DLD1 (cell line): ENCODE data around the gene WDR76.
"Not testable (repeated sequence)": the region's sequence is repeated elsewhere in the genome, so short reads cannot be mapped to it uniquely, and the experiment has no call there.

Experiments
- in situ Hi-C: cut with HindIII; loops from 2 replicates; pipeline ENCODE4 v1.10.0; 2017; ENCODE audit warnings: low sequenced_read_pairs

The WDR76 gene

DNA sequence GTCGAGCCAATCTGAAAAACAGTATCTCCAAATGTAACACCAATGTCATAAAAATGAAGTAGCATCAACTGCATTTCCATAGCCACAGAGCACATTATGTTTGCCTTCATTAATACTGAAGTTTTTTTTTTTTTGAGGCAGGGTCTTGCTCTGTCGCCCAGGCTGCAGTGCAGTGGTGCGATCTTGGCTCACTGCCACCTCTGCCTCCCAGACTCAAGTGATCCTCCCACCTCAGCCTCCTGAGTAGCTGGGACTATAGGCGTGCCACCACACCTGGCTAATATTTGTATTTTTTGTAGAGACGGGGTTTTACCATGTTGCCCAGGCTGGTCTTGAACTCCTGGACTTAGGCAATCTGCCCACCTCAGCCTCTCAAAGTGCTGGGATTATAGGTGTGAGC, 11.7 kb upstream of the WDR76 start:
- in situ Hi-C loops, result not testable (repeated sequence)

DNA sequence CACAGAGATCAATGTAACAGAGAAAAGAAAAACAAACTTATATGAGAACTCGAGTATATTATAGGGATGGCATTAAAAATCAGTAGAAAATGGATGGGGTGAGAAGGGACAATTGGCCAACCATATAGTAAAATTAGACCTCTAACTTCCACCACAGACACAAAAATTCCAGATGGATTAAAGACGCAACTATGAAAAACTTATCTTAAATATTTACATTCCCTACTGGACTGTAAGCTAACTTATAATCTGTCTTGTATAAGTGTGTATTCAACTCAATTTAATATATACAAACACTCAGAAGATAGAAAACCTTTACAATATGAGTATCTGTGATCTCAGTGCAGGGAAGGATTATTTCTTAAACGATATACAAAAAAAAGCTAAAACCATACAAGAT, 5.3 kb upstream of the WDR76 start:
- in situ Hi-C loops, result no loop called here

DNA sequence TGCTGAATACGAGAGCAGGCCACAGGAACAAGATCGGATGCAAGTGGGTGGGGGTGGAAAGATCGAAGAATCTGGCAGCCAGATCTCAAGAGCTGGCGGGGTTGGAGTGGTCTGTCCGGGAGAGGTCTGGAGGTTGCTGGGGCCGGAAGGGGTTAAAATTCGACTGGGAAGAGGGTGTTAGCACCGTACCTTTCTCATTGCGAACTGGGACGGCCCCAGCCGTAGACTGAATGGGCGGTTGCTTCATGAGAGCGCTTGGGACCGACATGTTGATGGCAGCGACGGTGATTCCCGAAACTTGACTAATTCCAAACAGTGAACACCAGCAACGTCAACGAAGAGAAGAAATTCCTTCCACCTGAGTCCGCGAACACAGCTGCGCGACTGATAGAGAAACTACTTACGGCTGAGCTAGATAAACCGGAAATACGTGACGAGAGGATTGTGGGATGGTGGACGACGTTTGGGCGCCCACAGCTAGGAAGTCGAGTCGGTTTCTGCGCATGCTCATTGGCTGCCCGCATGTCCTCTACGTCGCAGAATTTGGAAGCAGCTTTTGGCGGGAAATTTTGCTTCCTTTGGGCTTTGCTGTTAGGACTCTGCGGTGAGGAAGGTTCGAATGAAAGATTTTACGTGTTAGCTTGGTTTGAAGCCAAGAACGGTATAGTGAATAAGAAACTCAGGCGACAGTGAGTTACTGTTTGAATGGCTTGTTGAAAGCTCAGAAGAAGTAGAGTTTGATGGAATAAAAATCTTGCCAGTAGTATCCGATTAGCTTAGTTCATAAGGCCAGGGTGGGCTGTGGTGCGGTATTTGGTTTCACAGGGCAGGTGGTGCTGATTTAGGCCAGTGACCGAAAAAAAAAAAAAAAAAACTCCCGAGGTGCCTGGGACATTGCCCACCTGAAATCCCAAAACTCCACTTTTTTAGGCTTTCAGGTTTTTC, 2.2 kb upstream of the WDR76 start, which contains the start of gene MFAP1:
MFAP1 (minus strand) TSS at position 389 of the 945 bp plus-strand sequence; CDS start at position 268, 121 bp downstream.
- in situ Hi-C loops, result no loop called here

DNA sequence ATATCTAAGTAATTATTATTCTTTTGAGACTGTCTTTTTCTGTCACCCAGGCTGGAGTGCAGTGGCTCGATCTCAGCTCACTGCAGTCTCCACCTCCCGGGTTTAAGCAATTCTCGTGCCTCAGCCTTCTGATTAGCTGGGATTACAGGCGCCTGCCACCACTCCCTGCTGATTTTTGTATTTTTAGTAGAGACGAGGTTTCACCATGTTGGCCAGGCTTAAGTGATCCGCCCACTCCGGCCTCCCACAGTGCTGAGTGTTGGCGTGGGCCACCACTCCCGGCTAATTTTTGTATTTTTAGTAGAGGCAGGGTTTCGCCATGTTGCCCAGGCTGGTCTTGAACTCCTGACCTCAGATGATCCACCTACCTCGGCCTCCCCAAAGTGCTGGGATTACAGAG, 1.5 kb upstream of the WDR76 start:
- in situ Hi-C loops, result not testable (repeated sequence)

DNA sequence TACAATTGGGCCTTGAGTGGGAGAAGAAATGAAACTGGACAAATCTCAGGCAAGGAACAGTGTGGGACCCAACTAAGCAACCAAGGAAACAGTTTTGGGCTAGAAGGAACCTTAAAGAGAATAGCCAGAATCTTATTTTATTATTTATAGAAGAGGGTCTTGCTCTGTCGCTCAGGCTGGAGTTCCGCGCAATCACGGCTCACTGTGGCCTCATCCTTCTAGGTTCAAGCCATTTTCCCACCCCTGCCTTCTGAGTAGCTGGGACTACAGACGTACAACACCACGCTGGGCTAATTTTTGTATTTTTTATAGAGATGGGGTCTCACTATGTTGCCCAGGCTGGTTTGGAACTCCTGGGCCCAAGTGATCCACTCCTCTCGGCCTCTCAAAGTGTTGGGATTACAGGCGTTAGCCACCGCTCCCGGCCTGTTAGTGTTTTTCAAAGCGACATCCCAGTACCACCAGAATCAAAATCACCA, 734 bp upstream of the WDR76 start:
- in situ Hi-C loops, result no loop called here

DNA sequence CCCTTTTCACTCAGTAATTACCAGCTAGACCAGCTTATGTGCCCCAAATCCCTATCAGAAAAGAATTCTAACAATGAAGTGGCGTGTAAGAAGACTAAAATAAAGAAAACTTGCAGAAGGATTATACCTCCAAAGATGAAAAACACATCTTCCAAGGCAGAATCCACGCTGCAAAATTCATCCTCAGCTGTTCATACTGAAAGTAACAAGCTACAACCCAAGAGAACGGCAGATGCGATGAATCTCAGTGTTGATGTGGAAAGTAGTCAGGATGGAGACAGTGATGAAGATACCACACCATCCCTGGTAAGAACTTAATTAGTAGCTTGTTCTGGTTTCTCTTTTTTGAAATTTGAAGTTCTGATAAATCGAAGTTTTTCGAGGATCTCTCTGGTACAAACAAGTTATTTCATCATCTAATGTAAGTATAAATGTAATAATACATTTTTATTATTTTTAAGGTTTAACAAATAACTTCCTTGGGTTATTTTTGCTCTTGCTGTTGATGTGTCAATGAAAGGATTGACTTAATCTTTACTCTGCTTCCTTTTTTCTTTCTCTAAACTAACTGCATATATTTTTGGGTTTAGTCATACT, 1.4 kb downstream of the WDR76 start:
- in situ Hi-C loops, result no loop called here

DNA sequence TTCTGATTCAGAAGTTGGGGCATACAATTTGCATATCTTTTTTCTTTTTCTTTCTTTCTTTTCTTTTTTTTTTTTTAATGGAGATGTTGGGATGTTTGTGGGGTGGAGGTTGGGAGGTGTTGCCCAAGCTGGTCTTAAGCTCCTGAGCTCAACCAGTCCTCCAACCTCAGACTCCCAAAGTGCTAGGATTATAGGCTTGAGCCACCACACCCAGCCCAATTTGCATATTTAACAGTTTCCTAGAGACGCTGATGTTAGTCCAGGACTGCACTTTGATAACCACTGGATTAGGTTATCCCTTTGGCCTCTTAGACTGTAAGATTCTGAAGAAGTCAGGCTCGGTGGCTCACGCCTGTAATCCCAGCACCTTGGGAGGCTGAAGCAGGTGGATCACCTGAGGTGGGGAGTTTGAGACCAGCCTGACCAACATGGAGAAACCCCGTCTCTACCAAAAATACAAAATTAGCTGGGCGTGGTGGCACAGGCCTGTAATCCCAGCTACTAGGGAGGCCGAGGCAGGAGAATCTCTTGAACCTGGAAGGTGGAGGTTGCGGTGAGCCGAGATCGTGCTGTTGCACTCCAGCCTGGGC, 3.2 kb downstream of the WDR76 start:
- in situ Hi-C loops, result not testable (repeated sequence)

DNA sequence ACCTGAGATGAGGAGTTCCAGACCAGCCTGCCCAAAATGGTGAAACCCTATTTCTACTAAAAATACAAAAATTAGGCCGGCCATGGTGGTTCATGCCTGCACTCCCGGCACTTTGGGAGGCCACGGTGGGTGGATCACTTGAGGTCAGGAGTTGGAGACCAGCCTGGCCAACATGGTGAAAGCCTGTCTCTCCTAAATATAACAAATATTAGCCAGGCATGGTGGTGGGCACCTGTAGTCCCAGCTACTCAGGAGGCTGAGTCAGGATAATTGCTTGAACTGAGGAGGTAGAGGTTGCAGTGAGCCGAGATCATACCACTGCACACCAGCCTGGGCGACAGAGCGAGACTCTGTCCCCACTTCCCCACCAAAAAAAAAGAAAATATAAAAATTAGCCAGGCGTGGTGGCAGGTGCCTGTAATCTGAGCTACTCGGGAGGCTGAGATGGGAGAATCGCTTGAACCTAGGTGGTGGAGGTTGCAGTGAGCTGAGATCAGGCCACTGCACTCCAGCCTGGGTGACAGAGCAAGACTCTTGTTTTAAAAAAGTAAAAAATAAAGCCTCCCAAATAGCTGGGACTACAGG, 4.0 kb downstream of the WDR76 start:
- in situ Hi-C loops, result not testable (repeated sequence)

DNA sequence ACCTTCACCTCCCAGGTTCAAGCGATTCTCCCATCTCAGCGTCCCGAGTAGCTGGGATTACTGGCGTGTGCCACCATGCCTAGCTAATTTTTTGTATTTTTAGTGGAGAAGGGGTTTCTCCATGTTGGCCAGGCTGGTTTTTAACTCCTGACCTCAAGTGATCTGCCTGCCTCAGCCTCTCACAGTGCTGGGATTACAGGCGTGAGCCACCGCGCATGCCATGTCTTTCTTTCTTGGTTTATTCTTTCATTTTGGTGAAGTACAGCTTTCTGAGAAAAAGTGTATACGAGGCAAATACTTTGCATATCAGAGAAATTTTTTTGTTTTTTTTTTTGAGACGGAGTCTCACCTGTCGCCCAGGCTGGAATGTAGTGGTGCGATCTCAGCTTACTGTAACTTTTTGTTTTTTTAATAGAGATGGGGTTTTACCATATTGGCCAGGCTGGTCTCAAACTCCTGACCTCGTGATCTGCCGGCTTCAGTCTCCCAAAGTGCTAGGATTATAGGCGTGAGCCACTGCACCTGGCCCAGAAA, 4.8 kb downstream of the WDR76 start:
- in situ Hi-C loops, result not testable (repeated sequence)

DNA sequence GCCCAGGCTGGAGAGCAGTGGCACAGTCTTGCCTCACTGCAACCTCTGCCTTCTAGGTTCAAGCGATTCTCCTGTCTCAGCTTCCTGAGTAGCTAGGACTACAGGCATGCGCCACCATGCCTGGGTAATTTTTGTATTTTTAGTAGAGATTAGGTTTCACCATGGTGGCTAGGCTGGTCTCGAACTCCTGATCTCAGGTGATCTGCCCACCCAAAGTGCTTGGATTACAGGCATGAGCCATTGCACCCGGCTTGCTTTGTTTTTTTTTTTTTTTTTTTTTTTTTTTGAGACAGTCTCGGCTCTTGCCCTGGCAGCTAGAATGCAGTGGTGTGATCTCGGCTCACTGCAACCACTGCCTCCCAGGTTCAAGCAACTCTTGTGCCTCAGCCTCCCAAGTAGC, 5.7 kb downstream of the WDR76 start:
- in situ Hi-C loops, result not testable (repeated sequence)

DNA sequence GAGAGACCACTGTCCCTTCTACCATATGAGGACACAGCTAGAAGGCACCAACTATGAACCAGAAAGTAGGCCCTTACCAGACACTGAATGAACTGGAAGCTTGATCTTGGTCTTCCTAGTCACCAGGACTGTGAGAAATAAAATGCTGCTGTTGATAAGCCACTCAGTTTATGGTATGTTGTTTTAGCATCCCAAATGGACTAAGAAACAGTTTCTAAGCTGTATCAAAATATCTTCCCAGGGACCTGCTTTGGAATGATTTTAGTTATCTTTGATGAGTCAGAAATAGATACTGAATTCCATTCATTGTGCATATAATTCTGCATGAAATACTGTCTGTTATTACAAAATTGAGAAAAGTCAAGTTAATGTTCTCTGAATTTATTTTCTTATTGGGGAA, 18.6 kb downstream of the WDR76 start:
- in situ Hi-C loops, result no loop called here

DNA sequence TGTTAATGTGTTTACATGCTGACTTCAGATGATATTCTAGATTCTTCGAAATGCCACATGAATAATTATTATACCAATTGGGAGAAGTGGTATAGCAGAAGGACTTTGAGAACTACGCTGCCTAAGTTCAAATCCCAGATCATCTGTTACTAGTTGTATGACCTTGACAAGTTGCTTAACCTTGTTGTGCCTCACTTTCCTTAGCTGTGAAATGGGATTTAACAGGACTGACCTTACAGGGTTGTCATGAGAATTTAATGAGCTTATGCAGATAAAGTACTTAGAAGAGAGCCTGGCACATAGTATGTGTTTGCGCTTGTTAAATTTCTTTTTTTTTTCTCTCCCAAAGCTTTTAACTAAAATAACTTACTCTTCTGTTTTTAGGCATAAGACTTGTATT, 24.4 kb downstream of the WDR76 start:
- in situ Hi-C loops, result no loop called here

DNA sequence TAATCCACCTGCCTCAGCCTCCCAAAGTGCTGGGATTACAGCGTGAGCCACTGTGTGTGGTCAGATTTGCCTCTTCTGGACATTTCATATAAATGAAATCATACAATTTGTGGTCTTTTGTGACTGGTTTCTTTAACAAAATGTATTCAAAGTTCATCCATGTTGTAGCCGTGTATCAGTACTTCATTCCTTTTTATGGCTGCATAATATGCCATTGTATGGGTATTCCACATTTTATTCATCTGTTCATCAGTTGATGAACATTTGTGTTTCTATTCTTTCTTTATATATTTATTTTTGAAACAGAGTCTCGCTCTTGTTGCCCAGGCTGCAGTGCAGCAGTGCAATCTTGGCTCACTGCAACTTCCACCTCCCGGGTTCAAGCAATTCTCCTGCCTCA, 25.8 kb downstream of the WDR76 start:
- in situ Hi-C loops, result no loop called here

DNA sequence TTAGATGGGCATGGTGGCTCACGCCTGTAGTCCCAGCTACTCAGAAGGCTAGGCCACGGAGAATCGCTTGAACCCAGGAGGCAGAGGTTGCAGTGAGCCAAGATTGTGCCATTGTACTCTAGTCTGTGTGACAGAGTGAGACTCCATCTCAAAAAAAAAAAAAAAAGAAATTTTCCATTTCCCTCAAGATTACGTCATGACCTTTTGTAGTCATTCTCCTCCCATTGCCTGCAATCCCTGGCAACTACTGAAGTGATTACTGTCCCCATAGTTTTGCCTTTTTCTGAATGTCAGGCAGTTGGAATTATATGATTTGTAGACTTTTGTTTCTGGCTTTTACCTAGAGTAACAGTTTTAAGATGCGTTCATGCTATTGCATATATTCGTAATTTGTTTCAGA, 28.0 kb downstream of the WDR76 start:
- in situ Hi-C loops, result no loop called here

DNA sequence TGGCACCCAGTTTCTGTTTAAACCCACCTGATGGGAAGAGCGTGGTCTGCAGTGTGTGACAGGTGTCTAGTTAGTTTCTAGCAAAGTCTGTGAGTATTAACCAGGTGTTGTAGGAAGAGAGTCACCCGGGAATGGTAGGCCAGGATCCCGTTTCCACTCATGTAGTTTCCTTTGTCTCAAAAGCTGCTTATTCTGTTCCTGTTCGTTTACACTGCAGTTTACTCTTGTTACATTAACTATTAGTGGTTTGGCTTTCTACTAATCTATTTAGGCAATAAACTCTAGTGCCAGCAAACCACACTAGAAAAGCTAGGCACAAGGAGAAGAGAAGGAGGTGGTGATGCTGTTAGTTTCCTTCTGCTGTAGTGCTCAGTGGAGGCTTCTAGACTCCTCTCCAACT, 32.7 kb downstream of the WDR76 start:
- in situ Hi-C loops, result no loop called here

DNA sequence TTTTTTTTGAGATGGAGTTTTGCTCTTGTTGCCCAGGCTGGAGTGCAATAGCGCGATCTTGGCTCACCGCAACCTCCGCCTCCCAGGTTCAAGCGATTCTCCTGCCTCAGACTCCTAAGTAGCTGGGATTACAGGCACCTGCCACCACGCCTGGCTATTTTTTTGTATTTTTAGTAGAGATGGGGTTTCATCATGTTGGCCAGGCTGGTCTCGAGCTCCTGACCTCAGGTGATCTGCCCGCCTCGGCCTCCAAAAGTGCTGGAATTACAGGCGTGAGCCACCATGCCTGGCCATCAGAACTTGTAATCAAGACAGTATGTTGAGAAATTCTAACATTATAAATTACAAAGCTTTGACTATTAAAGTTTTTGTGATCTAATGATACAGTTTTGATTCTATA, 39.8 kb downstream of the WDR76 start:
- in situ Hi-C loops, result not testable (repeated sequence)

DNA sequence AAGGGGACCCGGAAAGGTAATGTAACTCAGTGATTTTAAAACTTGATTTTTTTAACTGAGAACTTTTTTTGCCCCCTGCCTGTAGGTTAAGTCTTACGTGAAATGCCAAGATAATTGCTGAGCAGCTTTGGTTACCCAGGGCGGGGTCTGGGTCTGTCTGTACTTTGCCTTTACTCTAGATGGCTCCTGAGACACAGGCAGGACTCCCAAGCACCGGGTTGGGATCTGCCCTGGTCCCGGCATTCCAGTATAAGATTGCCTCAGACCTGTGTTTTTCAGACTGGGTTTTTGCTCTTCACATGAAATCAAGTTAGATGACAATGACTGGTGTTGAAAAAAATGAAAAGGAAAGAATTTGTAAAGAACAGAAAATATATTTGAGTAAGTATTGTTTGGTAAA, 40.3 kb downstream of the WDR76 start:
- in situ Hi-C loops, result no loop called here

DNA sequence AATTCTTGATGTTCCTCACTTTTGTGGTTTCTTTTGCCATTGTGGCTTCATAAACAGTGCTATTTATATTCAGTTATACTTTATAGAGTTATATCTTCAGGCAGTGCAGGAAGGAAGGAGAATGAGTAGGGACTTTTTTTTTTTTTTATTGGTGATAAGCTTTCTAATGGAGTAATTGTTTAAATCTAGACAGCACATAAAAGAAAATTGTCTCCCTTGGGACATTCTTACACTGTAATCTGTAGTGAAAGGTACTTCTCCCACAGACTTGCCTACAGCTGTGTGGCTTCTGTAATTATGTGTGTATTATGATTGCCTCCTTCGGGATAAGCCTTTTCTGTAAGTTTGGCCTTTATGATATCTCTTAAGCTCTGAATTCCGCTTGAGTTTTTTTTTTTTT, 41.6 kb downstream of the WDR76 start:
- in situ Hi-C loops, result no loop called here

DNA sequence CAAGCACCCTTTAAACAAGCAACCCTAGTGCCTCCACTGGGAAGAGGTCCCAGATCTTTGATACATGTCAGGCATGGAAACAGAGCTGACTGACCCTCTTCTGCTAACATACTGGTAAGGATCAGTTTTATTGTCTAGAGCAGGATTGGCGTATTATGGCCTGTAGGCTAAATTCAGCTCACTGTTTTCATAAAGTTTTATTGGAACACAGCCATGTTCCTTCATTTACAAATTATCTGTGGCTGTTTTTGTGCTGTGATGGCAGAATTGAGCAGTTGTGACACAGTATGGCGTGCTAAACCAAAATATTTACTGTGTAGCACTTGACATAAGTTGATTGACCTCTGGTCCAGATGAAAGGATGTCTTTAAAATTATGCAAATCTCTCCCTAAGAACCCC, 45.0 kb downstream of the WDR76 start:
- in situ Hi-C loops, result no loop called here

DNA sequence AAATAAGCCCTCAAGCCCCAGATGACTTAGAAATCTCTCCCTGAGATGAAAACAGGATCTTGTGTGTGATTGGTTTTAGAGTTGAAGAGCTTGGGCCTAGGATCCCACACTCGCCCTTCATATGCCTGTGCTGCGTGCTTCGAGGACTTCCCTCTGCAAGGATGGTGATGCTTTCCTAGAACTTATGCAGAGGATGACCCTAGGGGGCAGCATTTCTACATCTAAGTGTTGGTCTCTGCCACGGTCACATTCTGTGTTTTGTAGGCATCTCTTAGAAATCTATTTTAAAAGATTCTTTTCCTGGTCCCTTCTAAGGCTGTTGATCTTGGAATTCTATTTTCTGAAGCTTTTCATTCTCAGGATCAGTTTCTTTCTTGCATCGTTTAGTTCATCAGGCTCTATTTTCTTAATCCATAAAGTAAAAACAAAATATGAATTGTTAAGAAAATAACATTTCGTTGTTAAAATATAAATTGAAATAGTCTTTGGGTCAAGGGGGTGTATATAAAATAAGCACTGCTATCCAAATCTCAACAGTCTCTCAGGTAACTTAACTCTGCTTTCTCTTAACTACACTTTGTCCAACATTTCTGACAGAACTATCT, 45.7 kb downstream of the WDR76 start:
- in situ Hi-C loops, result no loop called here

DNA sequence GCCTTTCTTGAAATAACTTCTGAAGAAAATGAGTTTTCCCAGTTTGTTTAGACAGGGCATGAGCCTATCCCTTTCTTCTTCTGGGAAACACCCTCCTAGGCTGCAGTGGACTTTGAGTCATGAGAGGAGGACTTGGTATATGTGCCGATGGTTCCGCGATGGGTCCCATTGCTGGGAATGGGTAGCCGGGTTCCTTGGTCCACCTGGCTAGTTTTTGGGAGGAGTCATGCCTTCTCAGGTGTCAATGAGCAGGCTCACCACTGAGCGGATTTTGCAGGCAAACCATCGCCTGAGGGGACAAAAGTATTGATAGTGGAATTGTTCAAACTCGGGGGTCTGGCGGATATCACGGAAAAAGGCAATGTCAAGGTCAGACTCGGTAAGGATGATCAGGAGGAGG, 46.8 kb downstream of the WDR76 start:
- in situ Hi-C loops, result no loop called here
